Measurements from ENCODE around the gene SULT1C4. TPM values are rescaled to one million over a fixed set of nuclear protein-coding genes. Genes with fewer than 3 reads are reported as not detected.

The SULT1C4 gene
- total RNA-seq, 1 experiment from 2014 or later, result 4.3 TPM

DNA sequence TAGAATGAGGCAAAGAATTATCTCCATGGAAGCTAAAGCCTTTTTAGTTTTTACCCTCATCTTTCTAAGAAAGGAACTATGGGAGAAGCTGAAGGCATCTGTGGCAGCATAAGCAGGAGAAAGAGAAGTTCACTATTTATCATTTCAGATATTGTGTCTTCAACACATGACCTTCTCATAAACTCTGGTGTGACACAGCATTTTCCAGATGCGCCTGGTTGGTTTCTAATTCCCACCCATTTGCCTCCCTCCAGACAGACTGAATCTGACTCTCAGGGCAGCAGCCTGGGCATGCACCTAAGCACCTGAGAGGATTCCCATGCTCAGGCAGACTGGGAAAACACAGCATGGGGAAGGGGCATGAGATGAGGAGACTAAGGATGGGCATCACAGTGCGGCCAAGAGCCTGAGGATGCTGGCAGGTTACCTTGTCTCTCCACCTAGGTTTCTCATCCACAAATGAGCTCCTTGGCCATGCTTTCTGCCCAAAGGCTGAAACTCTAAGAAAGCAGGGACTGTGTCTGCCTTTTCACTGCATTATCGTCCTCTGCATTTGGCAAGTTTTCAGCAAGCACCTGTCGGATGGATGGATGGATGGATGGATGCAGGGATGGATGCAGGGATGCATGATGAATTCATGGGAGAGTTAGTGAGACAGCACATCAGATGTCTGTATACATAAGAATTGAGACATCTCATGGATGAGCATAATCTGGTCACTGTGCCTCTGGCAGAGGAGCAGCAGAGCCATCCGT lies 28.8 kb upstream of the SULT1C4 start:
- CTCF ChIA-PET, result no interaction called here
- H3K36me3 Mint-ChIP-seq, result no peaks in the 10 kb centered on the region
- ATAC-seq, result no peak
- H3K9me3 Mint-ChIP-seq, result peaks cover 5% of the 10 kb centered on the region; the same call in 1 of the 2 replicates
- H3K27me3 Mint-ChIP-seq (ENCODE audit: low read depth), result no peaks in the 10 kb centered on the region
- POLR2A ChIA-PET, result no interaction called here
- no peak overlapping the region for H3K27ac Mint-ChIP-seq
- no peak overlapping the region for H3K4me3 Mint-ChIP-seq
- TF ChIP-seq OVOL2 (CRISPR knock-in tag; IDR thresholded peaks at IDR 0.05; ENCODE audit: borderline replicate concordance), result no peak
- no peak for DNase-seq (ENCODE audit: low spot score)
- H3K4me1 Mint-ChIP-seq, result no peaks in the 10 kb centered on the region

- H3K27me3 Mint-ChIP-seq (ENCODE audit: low read depth), result no peaks in the 10 kb centered on the region
- H3K27ac Mint-ChIP-seq, result no peak overlapping the region
- ATAC-seq (no peak), DNase-seq (ENCODE audit: low spot score) (no peak)
- ChIA-PET POLR2A (no interaction called here), CTCF (no interaction called here)
- no peaks in the 10 kb centered on the region for H3K4me1 Mint-ChIP-seq
- no peak overlapping the region for H3K4me3 Mint-ChIP-seq
- TF ChIP-seq PRDM15 (CRISPR knock-in tag; IDR thresholded peaks at IDR 0.05) (no peak), TEAD4 (CRISPR knock-in tag; IDR thresholded peaks at IDR 0.05) (no peak), SOX15 (CRISPR knock-in tag; IDR thresholded peaks at IDR 0.05) (no peak), AR (CRISPR knock-in tag; IDR thresholded peaks at IDR 0.05) (no peak), SMAD4 (CRISPR knock-in tag; IDR thresholded peaks at IDR 0.05) (no peak), KAT7 (CRISPR knock-in tag; IDR thresholded peaks at IDR 0.05; ENCODE audit: borderline replicate concordance) (no peak)
- TF ChIP-seq, protein P1, sequence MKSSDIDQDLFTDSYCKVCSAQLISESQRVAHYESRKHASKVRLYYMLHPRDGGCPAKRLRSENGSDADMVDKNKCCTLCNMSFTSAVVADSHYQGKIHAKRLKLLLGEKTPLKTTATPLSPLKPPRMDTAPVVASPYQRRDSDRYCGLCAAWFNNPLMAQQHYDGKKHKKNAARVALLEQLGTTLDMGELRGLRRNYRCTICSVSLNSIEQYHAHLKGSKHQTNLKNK (CRISPR knock-in tag; IDR thresholded peaks at IDR 0.05), result no peak
- H3K9me3 Mint-ChIP-seq, result no peaks in the 10 kb centered on the region
- no peaks in the 10 kb centered on the region for H3K36me3 Mint-ChIP-seq
Observed at GRCh38 chr2:108349571-108349928, 28.2 kb upstream of the SULT1C4 start.

GRCh38 chr2:108351889-108352288 lies 25.9 kb upstream of the SULT1C4 start:
- no peak for DNase-seq (ENCODE audit: low spot score)
- Mint-ChIP-seq H3K4me1 (peaks cover 8% of the 10 kb centered on the region), H3K4me3 (no peak overlapping the region), H3K36me3 (no peaks in the 10 kb centered on the region), H3K27me3 (ENCODE audit: low read depth) (no peaks in the 10 kb centered on the region), H3K9me3 (no peaks in the 10 kb centered on the region), H3K27ac (no peak overlapping the region)
- POLR2A ChIA-PET, result no interaction called here
- ATAC-seq, result no peak
- CTCF ChIA-PET, result interaction anchor here (1.7 kb wide), 1 partner anchor 232 kb away, joined by 9 read pairs; no protein-coding TSS in a partner anchor
- TF ChIP-seq SP1 (CRISPR knock-in tag; conservative IDR thresholded peaks at IDR 0.05) (no peak), ZNF138 (CRISPR knock-in tag; conservative IDR thresholded peaks at IDR 0.05) (no peak), GABPB1 (CRISPR knock-in tag; IDR thresholded peaks at IDR 0.05) (no peak), ZNF671 (CRISPR knock-in tag; IDR thresholded peaks at IDR 0.05) (no peak), OVOL2 (CRISPR knock-in tag; IDR thresholded peaks at IDR 0.05; ENCODE audit: borderline replicate concordance) (no peak), PRDM15 (CRISPR knock-in tag; IDR thresholded peaks at IDR 0.05) (no peak), NFYB (CRISPR knock-in tag; conservative IDR thresholded peaks at IDR 0.05; ENCODE audit: low read depth) (no peak), KAT7 (CRISPR knock-in tag; IDR thresholded peaks at IDR 0.05; ENCODE audit: borderline replicate concordance) (no peak)
- TF ChIP-seq, protein P2, sequence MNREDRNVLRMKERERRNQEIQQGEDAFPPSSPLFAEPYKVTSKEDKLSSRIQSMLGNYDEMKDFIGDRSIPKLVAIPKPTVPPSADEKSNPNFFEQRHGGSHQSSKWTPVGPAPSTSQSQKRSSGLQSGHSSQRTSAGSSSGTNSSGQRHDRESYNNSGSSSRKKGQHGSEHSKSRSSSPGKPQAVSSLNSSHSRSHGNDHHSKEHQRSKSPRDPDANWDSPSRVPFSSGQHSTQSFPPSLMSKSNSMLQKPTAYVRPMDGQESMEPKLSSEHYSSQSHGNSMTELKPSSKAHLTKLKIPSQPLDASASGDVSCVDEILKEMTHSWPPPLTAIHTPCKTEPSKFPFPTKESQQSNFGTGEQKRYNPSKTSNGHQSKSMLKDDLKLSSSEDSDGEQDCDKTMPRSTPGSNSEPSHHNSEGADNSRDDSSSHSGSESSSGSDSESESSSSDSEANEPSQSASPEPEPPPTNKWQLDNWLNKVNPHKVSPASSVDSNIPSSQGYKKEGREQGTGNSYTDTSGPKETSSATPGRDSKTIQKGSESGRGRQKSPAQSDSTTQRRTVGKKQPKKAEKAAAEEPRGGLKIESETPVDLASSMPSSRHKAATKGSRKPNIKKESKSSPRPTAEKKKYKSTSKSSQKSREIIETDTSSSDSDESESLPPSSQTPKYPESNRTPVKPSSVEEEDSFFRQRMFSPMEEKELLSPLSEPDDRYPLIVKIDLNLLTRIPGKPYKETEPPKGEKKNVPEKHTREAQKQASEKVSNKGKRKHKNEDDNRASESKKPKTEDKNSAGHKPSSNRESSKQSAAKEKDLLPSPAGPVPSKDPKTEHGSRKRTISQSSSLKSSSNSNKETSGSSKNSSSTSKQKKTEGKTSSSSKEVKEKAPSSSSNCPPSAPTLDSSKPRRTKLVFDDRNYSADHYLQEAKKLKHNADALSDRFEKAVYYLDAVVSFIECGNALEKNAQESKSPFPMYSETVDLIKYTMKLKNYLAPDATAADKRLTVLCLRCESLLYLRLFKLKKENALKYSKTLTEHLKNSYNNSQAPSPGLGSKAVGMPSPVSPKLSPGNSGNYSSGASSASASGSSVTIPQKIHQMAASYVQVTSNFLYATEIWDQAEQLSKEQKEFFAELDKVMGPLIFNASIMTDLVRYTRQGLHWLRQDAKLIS (CRISPR knock-in tag; IDR thresholded peaks at IDR 0.05; ENCODE audit: borderline replicate concordance), result no peak

Measured in WTC11 (cell line).